Keratinocyte (primary cell): ENCODE data around the gene PHRF1. TPM values are rescaled to one million over a fixed set of nuclear protein-coding genes. Genes with fewer than 3 reads are reported as not detected.

ENCODE experiments used
- DNase-seq: peaks from one replicate; pipeline ENCODE4 v3.0.0-alpha.2; 2011; ENCODE audit warnings: low read depth, missing footprints, low spot score
- FAIRE-seq: peaks from 2 replicates; lab custom pipeline; 2011; peaks lifted over from hg19 to GRCh38; lab: Jason Lieb, UNC
- H2AFZ ChIP-seq: 2 replicates; pipeline ENCODE4 v1.6.0; 2012; ENCODE audit warnings: low read length, control low read depth, inconsistent platforms; ENCODE audit not compliant: control insufficient read depth
- H3K27ac ChIP-seq: 2 replicates; pipeline ENCODE4 v1.5.1; 2011; ENCODE audit warnings: low read length; ENCODE audit not compliant: control insufficient read depth, insufficient read depth
- H3K27me3 ChIP-seq: 3 replicates; pipeline ENCODE4 v1.6.0; 2011; ENCODE audit warnings: low read length; ENCODE audit not compliant: control insufficient read depth, insufficient read depth; ENCODE audit errors: extremely low read depth
- H3K36me3 ChIP-seq, 2 experiments: 2 replicates in 1 of 2; 3 replicates in 1 of 2; pipeline ENCODE4 v1.5.1; 2011; ENCODE audit warnings: low read length in 2 of 2, mild to moderate bottlenecking in 1 of 2; ENCODE audit not compliant: control insufficient read depth in 2 of 2, insufficient read depth in 2 of 2; ENCODE audit errors: extremely low read depth in 1 of 2
- H3K4me1 ChIP-seq: 3 replicates; pipeline ENCODE4 v1.5.1; 2011; ENCODE audit warnings: low read length; ENCODE audit not compliant: control insufficient read depth, insufficient read depth; ENCODE audit errors: extremely low read depth
- H3K4me2 ChIP-seq: 3 replicates; pipeline ENCODE4 v1.6.0; 2011; ENCODE audit warnings: low read depth, low read length; ENCODE audit not compliant: control insufficient read depth, insufficient read depth; ENCODE audit errors: extremely low read depth
- H3K4me3 ChIP-seq, 3 experiments: fragments of 200-600 bp in 1 of 3; sonication (generic) in 1 of 3; 2 replicates in 2 of 3; 3 replicates in 1 of 3; pipeline ENCODE4 v1.5.1; 2011 to 2016; ENCODE audit warnings: low read length in 3 of 3, mild to moderate bottlenecking in 3 of 3, control low read depth in 2 of 3, inconsistent platforms in 1 of 3, low read depth in 1 of 3, mixed read lengths in 1 of 3, mixed run types in 1 of 3, moderate library complexity in 1 of 3; ENCODE audit not compliant: control insufficient read depth in 2 of 3, insufficient read depth in 2 of 3; ENCODE audit errors: extremely low read depth in 1 of 3
- H3K79me2 ChIP-seq: 2 replicates; pipeline ENCODE4 v1.6.0; 2012; ENCODE audit warnings: low read length; ENCODE audit not compliant: control insufficient read depth, insufficient read depth
- H3K9ac ChIP-seq: 3 replicates; pipeline ENCODE4 v1.6.0; 2011; ENCODE audit warnings: low read length; ENCODE audit not compliant: control insufficient read depth, insufficient read depth; ENCODE audit errors: extremely low read depth
- H3K9me1 ChIP-seq: 3 replicates; pipeline ENCODE4 v1.6.0; 2011; ENCODE audit warnings: low read length; ENCODE audit not compliant: control insufficient read depth, insufficient read depth; ENCODE audit errors: extremely low read depth
- H3K9me3 ChIP-seq: 2 replicates; pipeline ENCODE4 v1.5.1; 2012; ENCODE audit warnings: low read depth, low read length; ENCODE audit not compliant: control insufficient read depth
- H4K20me1 ChIP-seq: 3 replicates; pipeline ENCODE4 v1.6.0; 2011; ENCODE audit warnings: low read length; ENCODE audit not compliant: control insufficient read depth, insufficient read depth; ENCODE audit errors: extremely low read depth
- EZH2 ChIP-seq: IDR thresholded peaks from one replicate; pipeline ENCODE4 v1.6.1; 2012; ENCODE audit warnings: inconsistent platforms, mild to moderate bottlenecking, low read length, moderate library complexity
- dilution Hi-C: fragments of 300-500 bp; cut with MboI; formaldehyde crosslinking; loops from one replicate; pipeline ENCODE4 v1.7.0; 2020; ENCODE audit warnings: low sequenced_read_pairs; ENCODE audit not compliant: extremely low pct_ligation_motif_present
- polyA plus RNA-seq, 5 experiments: library from polyadenylated mRNA; depleted of rRNA in 3 of 5; stranded (reverse) in 3 of 5; stranded (forward) in 1 of 5; unstranded in 1 of 5; fragments of >200 nt; gene quantifications; 1 replicate in 1 of 5; 2 replicates in 3 of 5; 3 replicates in 1 of 5; pipeline versions ENCODE4 v1.2.1 to v1.2.3, GENCODE V29; 2011 to 2012; ENCODE audit warnings: missing spikeins in 2 of 5, low read depth in 1 of 5, low replicate concordance in 1 of 5
- TF ChIP-seq, protein P1 (sequence below), 3 experiments: IDR thresholded peaks in 1 of 3; conservative IDR thresholded peaks in 1 of 3; optimal IDR thresholded peaks in 1 of 3; 2 replicates in 2 of 3; 3 replicates in 1 of 3; pipeline versions ENCODE3 to v1.5.1; 2011; ENCODE audit warnings: low read length in 3 of 3, mild to moderate bottlenecking in 3 of 3, moderate library complexity in 2 of 3, control low read depth in 1 of 3, inconsistent platforms in 1 of 3; ENCODE audit not compliant: insufficient read depth in 2 of 3; ENCODE audit errors: extremely low read depth in 1 of 3

The PHRF1 gene
- polyA plus RNA-seq, 1 donor (not counting 4 experiments of a cell fraction or from before 2014, with no cell fraction given), result 10.7 TPM

DNA sequence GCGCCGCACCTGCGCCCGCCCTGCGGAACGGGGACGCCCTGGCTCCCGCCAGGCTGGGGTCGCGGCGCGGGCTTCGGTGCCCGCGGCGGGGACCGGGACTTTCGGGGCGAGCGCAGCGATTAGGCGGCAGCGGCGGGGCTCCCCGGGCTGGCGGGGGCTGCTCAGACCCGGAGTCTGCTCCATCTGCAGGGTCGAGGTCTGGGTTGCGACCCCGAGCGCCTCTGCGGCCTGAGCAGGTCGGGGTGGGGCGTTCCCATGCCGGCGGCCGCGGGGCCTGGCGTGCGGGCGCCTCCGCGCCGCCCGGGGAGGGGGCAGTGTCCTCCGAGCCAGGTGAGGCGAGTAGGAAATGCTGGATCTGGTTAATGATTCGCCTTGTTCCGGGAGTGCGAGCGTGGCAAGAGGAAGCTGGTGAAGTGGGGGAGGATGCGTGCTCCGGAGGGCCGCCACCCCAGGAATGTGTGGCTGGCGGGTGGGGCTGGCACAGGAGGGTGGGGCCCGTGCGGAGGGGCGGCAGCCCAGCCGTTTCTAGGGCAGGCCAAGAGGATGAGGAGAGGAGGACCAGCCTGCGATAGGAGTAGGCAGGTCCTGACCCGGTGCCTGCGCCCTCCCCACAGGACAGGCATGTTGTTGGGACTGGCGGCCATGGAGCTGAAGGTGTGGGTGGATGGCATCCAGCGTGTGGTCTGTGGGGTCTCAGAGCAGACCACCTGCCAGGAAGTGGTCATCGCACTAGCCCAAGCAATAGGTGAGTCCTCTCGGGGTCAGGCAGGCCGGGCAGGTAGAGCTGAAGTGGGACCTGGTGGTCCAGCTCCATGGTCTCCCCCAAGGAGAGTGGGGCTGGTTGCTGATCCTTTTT, 14.9 kb upstream of the PHRF1 start:
- H3K9me3 ChIP-seq, result no peaks in the 10 kb centered on the region
- FAIRE-seq (no peak), DNase-seq (peak; percentile 45)
- dilution Hi-C loops, result no loop called here
- H4K20me1 ChIP-seq, result no peaks in the 10 kb centered on the region
- TF ChIP-seq, protein P1, sequence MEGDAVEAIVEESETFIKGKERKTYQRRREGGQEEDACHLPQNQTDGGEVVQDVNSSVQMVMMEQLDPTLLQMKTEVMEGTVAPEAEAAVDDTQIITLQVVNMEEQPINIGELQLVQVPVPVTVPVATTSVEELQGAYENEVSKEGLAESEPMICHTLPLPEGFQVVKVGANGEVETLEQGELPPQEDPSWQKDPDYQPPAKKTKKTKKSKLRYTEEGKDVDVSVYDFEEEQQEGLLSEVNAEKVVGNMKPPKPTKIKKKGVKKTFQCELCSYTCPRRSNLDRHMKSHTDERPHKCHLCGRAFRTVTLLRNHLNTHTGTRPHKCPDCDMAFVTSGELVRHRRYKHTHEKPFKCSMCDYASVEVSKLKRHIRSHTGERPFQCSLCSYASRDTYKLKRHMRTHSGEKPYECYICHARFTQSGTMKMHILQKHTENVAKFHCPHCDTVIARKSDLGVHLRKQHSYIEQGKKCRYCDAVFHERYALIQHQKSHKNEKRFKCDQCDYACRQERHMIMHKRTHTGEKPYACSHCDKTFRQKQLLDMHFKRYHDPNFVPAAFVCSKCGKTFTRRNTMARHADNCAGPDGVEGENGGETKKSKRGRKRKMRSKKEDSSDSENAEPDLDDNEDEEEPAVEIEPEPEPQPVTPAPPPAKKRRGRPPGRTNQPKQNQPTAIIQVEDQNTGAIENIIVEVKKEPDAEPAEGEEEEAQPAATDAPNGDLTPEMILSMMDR (optimal IDR thresholded peaks at IDR 0.05 in 1 of 3, IDR thresholded peaks at IDR 0.05 in 1 of 3, conservative IDR thresholded peaks at IDR 0.05 in 1 of 3; ENCODE audit: extremely low read depth in 1 of 3, insufficient read depth in 2 of 3, low read length in 3 of 3), result no peak
- no peak for TF ChIP-seq EZH2
- peak overlapping the region; percentile 22 for H2AFZ ChIP-seq
- H3K27me3 ChIP-seq, result peaks cover 11% of the 10 kb centered on the region
- H3K27ac ChIP-seq, result peak overlapping the region; percentile 36
- H3K4me2 ChIP-seq, result peak overlapping the region; percentile 93
- H3K79me2 ChIP-seq, result peaks cover 16% of the 10 kb centered on the region
- peak overlapping the region; percentile 73 for H3K9ac ChIP-seq
- peaks cover 4 to 18% of the 10 kb centered on the region in 2 experiments for H3K36me3 ChIP-seq
- H3K4me3 ChIP-seq, result peak overlapping the region; percentile 62 to 91 (median 74)
- peaks cover 15% of the 10 kb centered on the region for H3K4me1 ChIP-seq
- H3K9me1 ChIP-seq, result no peaks in the 10 kb centered on the region

DNA sequence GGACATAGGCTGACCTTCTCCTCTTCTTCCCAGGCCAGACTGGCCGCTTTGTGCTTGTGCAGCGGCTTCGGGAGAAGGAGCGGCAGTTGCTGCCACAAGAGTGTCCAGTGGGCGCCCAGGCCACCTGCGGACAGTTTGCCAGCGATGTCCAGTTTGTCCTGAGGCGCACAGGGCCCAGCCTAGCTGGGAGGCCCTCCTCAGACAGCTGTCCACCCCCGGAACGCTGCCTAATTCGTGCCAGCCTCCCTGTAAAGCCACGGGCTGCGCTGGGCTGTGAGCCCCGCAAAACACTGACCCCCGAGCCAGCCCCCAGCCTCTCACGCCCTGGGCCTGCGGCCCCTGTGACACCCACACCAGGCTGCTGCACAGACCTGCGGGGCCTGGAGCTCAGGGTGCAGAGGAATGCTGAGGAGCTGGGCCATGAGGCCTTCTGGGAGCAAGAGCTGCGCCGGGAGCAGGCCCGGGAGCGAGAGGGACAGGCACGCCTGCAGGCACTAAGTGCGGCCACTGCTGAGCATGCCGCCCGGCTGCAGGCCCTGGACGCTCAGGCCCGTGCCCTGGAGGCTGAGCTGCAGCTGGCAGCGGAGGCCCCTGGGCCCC, 14.1 kb upstream of the PHRF1 start:
- Histone ChIP-seq H3K4me2 (peak overlapping the region; percentile 93), H3K27ac (no peak overlapping the region), H3K79me2 (peaks cover 17% of the 10 kb centered on the region), H3K4me1 (peaks cover 16% of the 10 kb centered on the region), H4K20me1 (no peaks in the 10 kb centered on the region), H3K36me3 (peaks cover 4 to 18% of the 10 kb centered on the region in 2 experiments), H3K9me1 (no peaks in the 10 kb centered on the region), H3K27me3 (peaks cover 3% of the 10 kb centered on the region), H3K9ac (peak overlapping the region; percentile 73), H3K4me3 (peak overlapping the region; percentile 62 to 91 (median 74)), H2AFZ (no peak overlapping the region), H3K9me3 (no peaks in the 10 kb centered on the region)
- DNase-seq (no peak), FAIRE-seq (no peak)
- TF ChIP-seq EZH2, result no peak
- TF ChIP-seq, protein P1 (optimal IDR thresholded peaks at IDR 0.05 in 1 of 3, IDR thresholded peaks at IDR 0.05 in 1 of 3, conservative IDR thresholded peaks at IDR 0.05 in 1 of 3; ENCODE audit: extremely low read depth in 1 of 3, insufficient read depth in 2 of 3, low read length in 3 of 3), result no peak
- dilution Hi-C loops, result no loop called here
